Smooth muscle cell (in vitro differentiated cells): ENCODE measurements around the gene SEZ6. TPM values are rescaled to one million over a fixed set of nuclear protein-coding genes. Genes with fewer than 3 reads are reported as not detected.

Experiments used
- DNase-seq: peaks from one replicate; lab custom pipeline; 2025; ENCODE audit not compliant: unreplicated experiment; lab: John Stamatoyannopoulos, UW
- H2AFZ ChIP-seq: fragments of 200-600 bp; sonication (generic); 2 replicates; pipeline ENCODE4 v1.6.0; 2016; ENCODE audit warnings: antibody characterized with exemption, low read depth, mild to moderate bottlenecking
- H3F3A ChIP-seq: fragments of 200-600 bp; sonication (generic); 2 replicates; pipeline ENCODE4 v1.6.0; 2017; ENCODE audit warnings: antibody characterized with exemption, low read depth
- H3K27ac ChIP-seq: fragments of 200-600 bp; sonication (generic); 2 replicates; pipeline ENCODE4 v1.5.1; 2016; ENCODE audit warnings: low read depth, mild to moderate bottlenecking
- H3K27me3 ChIP-seq: fragments of 200-600 bp; sonication (generic); 2 replicates; pipeline ENCODE4 v1.6.1; 2016; ENCODE audit warnings: low read depth, mild to moderate bottlenecking
- H3K36me3 ChIP-seq: fragments of 200-600 bp; sonication (generic); 2 replicates; pipeline ENCODE4 v1.5.1; 2016; ENCODE audit warnings: low read depth
- H3K4me1 ChIP-seq: fragments of 200-600 bp; sonication (generic); 2 replicates; pipeline ENCODE4 v1.5.1; 2016; ENCODE audit warnings: low read depth
- H3K4me2 ChIP-seq: fragments of 200-600 bp; sonication (generic); 2 replicates; pipeline ENCODE4 v1.6.0; 2016; ENCODE audit warnings: mild to moderate bottlenecking
- H3K4me3 ChIP-seq: fragments of 200-600 bp; sonication (generic); 2 replicates; pipeline ENCODE4 v1.5.1; 2016; ENCODE audit warnings: mild to moderate bottlenecking
- H3K79me2 ChIP-seq: fragments of 200-600 bp; sonication (generic); 2 replicates; pipeline ENCODE4 v1.6.0; 2016; ENCODE audit warnings: low read depth, mild to moderate bottlenecking
- H3K9ac ChIP-seq: fragments of 200-600 bp; sonication (generic); 2 replicates; pipeline ENCODE4 v1.6.0; 2016; ENCODE audit warnings: low read depth
- H3K9me3 ChIP-seq: fragments of 200-600 bp; sonication (generic); replicated peaks from 2 replicates; pipeline ENCODE4 v1.5.1; 2016; ENCODE audit warnings: low read depth
- H4K20me1 ChIP-seq: fragments of 200-600 bp; sonication (generic); 2 replicates; pipeline ENCODE4 v1.6.0; 2016; ENCODE audit warnings: low read depth
- WGBS: methylation state at CpG from one replicate; pipeline ENCODE4 v1.1.7; 2016; ENCODE audit warnings: low lambda C conversion rate; 5-methylcytosine and 5-hydroxymethylcytosine counted together
- polyA plus RNA-seq: library from polyadenylated mRNA; unstranded; fragments of >200 nt; fragmentation: Nextera tagmentation; extraction: Ambion mirVana; gene quantifications from 2 replicates; pipeline ENCODE4 v1.2.1, GENCODE V29; 2016
- total RNA-seq: library from RNA; depleted of rRNA; stranded (reverse); fragments of >200 nt; gene quantifications from 2 replicates; pipeline ENCODE4 v1.2.3, GENCODE V29; 2014
- TF ChIP-seq, protein P1 (sequence below): fragments of 200-600 bp; sonication (generic); IDR thresholded peaks from 2 replicates; pipeline ENCODE4 v1.5.1; 2017; ENCODE audit warnings: borderline replicate concordance, mild to moderate bottlenecking, antibody characterized with exemption; ENCODE audit not compliant: insufficient read depth, poor library complexity, severe bottlenecking

The SEZ6 gene
- total and polyA plus RNA-seq, 2 experiments from 2014 or later = not detected

DNA sequence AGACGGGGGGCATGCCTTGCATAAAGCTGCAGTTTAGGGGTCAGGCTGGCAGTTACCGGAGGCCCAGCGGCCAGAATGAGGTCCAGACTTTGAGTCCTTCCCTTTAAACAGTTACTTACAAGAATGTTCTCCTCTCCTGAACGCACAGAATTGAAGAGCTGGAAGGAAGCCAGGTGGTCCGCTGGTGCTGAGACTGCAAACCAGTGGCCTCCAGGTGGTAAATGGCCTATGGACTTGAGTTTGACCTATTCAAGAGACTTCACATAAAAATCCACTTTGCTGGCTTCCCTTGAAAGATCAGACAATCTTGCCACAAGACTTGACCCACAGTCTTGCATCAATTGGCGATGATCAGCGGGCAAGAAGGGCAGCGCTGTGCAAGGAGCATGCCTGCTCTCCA is 14.7 kb upstream of the SEZ6 start:
- H3K27me3 ChIP-seq = peaks cover 56% of the 10 kb centered on the region
- no peaks in the 10 kb centered on the region for H3K9me3 ChIP-seq
- peaks cover 18% of the 10 kb centered on the region for H3K4me1 ChIP-seq
- H2AFZ ChIP-seq = no peak overlapping the region
- H3K36me3 ChIP-seq = no peaks in the 10 kb centered on the region
- H4K20me1 ChIP-seq = no peaks in the 10 kb centered on the region
- no peaks in the 10 kb centered on the region for H3K79me2 ChIP-seq
- no peak overlapping the region for H3K4me2 ChIP-seq
- WGBS = 90% methylated on average over 8 of the region's 8 CpGs
- TF ChIP-seq, protein P1, sequence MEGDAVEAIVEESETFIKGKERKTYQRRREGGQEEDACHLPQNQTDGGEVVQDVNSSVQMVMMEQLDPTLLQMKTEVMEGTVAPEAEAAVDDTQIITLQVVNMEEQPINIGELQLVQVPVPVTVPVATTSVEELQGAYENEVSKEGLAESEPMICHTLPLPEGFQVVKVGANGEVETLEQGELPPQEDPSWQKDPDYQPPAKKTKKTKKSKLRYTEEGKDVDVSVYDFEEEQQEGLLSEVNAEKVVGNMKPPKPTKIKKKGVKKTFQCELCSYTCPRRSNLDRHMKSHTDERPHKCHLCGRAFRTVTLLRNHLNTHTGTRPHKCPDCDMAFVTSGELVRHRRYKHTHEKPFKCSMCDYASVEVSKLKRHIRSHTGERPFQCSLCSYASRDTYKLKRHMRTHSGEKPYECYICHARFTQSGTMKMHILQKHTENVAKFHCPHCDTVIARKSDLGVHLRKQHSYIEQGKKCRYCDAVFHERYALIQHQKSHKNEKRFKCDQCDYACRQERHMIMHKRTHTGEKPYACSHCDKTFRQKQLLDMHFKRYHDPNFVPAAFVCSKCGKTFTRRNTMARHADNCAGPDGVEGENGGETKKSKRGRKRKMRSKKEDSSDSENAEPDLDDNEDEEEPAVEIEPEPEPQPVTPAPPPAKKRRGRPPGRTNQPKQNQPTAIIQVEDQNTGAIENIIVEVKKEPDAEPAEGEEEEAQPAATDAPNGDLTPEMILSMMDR = no peak
- no peak for DNase-seq
- H3K4me3 ChIP-seq = no peak overlapping the region
- H3F3A ChIP-seq = no peaks in the 10 kb centered on the region
- no peak overlapping the region for H3K27ac ChIP-seq
- H3K9ac ChIP-seq = no peak overlapping the region

DNA sequence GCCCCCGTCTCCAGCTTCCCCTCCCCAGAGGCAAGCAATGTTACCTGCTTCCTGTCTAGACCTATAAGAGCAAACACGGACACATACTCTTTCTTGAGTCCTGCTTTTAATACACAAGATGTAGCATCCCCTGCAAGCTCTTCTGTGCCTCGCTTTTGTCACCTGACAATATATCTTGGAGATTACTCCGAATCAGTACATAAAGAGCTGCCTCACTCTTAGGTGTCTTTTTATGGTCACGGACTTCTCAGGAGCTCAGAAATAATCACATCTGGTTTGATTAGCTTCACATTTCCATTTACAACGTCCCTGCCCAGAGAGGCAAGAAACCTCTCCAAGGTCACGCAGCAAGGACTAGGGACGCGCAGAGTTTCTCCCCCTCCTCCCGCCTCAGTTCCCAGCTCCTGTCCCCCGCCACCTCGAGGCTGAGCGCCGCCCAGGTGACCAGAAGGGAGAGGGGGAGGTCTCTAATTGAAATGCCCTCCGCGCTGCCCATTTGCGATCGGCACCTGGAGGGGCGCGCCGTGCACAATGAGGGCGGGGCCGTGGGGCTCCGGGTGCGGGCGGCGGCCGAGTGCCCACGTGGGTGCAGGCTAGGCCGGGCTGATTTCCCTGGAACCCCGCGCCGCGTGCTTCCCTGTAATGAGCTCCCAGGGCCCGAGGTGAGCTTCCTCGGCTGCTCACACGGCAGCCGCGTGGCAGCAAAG is 13.8 kb upstream of the SEZ6 start:
- Histone ChIP-seq H3K4me2 (peak overlapping the region; percentile 79), H3K27ac (no peak overlapping the region), H3K4me3 (peak overlapping the region; percentile 29)

GRCh38 chr17:29018788-29019474 is 13.1 kb upstream of the SEZ6 start:
- TF ChIP-seq, protein P1 = no peak
- H4K20me1 ChIP-seq = no peaks in the 10 kb centered on the region
- H2AFZ ChIP-seq = no peak overlapping the region
- no peaks in the 10 kb centered on the region for H3K36me3 ChIP-seq
- H3K4me2 ChIP-seq = no peak overlapping the region
- H3K79me2 ChIP-seq = no peaks in the 10 kb centered on the region
- H3K9me3 ChIP-seq = no peaks in the 10 kb centered on the region
- H3F3A ChIP-seq = no peaks in the 10 kb centered on the region
- no peak overlapping the region for H3K4me3 ChIP-seq
- no peak overlapping the region for H3K27ac ChIP-seq
- DNase-seq = no peak
- 66% methylated on average over 6 of the region's 6 CpGs for WGBS
- peaks cover 18% of the 10 kb centered on the region for H3K4me1 ChIP-seq
- no peak overlapping the region for H3K9ac ChIP-seq
- H3K27me3 ChIP-seq = peaks cover 63% of the 10 kb centered on the region

More for the DNA sequence above, 13.8 kb upstream of the SEZ6 start:
- no peak for DNase-seq
- Histone ChIP-seq H3K9ac (no peak overlapping the region), H3K27me3 (peaks cover 62% of the 10 kb centered on the region), H3K4me1 (peaks cover 18% of the 10 kb centered on the region), H3F3A (no peaks in the 10 kb centered on the region), H3K9me3 (no peaks in the 10 kb centered on the region), H2AFZ (no peak overlapping the region), H3K79me2 (no peaks in the 10 kb centered on the region), H4K20me1 (no peaks in the 10 kb centered on the region), H3K36me3 (no peaks in the 10 kb centered on the region)
- WGBS = 17% methylated on average over 30 of the region's 39 CpGs
- TF ChIP-seq, protein P1 = no peak
